HG03139 (cell line): ENCODE results near the gene RNF146.
"Not testable (repeated sequence)": the region's sequence is repeated elsewhere in the genome, so short reads cannot be mapped to it uniquely, and the experiment has no call there.

Experiments
- ATAC-seq: cut with Tn5 transposase; IDR thresholded peaks from one replicate; pipeline ENCODE4 v1.9.1; 2021; ENCODE audit not compliant: unreplicated experiment

RNF146 gene

DNA sequence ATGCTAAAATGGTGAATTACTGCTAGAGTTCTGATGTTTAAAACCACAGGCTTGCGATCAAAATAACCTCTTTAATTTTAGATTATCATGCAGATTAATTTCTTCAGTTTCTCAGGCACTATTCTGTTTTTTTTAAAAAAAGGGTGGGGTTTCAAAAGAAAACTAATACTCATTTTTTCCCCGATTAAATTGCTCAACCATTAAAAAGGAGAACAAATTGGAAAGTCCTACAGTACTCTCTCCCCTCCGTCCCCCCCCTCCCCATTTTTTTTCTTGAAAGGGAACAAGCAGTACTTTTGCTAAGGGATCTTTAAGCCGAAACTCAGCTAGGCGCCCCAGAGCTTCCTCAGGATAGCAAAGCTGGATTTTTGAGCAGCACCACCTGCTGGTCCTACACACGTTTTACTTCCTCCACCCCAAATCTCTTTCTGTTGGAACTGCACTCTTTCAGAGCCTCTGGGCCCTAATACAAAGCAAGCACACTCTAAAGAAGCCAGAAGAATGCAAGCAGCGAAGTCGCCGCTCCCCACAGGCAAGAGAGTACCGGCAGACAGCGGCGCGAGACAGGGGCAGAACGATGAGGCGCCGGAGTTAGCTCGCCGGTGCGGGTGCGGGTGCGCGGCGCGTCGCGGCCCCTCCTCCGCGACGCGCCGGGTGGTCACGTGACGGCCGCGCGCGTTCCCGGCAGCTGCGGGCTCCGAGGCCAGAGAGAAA lies at the start of gene RNF146:
Gene RNF146, plus strand, starts transcription at position 687 of the 714 bp plus-strand sequence. CDS start 13,475 bp downstream, outside the sequence.
- peak; percentile 74 for ATAC-seq

DNA sequence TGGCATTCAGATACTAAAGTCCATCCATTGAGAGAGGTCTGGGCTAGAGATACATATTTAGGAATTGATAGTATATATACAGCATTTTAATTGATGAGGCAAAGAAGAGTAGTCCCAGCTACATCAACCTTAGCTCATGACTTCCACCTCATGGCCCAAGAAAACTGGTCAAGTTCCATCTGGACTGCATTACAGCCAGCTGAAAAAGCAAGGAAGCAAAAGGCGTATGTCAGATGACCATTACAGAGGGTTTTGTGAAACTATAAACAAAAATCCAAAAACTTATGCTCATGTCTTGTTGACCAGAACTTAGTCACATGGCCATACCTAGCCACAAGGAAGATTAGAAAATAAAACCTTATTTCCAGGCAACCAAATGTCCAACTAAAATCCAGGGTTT lies 46.8 kb upstream of the RNF146 start:
- ATAC-seq, result no peak

DNA sequence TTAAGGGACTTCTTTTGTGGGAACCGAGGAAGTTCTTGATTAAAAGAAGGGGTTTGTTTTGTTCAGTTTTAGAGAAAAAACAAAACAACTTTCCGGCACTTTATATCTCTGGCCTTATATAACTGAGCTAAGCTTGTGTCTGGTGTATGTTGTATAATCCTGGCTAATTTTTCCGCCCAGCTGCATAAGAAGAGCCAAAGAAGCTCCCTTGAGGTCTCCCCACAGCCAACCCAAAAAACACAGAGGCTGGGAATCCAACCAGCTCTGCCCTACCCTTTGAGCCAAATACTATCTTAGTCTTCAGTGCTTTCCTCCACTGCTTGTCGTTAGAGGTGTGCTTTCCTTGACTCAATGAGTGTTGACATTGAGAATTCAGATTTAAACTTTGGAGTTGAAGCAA lies 45.5 kb upstream of the RNF146 start:
- ATAC-seq, result no peak

DNA sequence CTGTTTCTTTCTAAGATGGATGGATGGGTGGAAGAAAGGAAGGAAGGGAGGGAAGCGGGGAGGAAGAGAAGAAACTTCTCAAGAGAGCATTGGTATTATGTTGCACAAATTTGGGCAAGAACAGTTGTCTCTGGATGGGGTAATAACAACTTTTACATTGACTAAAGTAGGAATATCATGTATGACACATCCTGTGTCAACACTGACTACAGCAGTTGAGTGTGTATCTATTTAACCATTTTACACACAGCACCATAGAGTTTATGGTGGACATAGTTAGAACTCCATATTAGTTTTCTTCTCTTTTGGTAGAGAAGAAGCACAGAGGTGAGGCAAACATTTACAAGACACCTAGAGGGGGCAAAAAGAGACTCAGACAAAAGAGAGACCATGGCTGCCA lies 44.2 kb upstream of the RNF146 start:
- no peak for ATAC-seq

- ATAC-seq, result no peak
These were observed 41.2 kb upstream of the RNF146 start for GRCh38 chr6:127225497-127225896.

DNA sequence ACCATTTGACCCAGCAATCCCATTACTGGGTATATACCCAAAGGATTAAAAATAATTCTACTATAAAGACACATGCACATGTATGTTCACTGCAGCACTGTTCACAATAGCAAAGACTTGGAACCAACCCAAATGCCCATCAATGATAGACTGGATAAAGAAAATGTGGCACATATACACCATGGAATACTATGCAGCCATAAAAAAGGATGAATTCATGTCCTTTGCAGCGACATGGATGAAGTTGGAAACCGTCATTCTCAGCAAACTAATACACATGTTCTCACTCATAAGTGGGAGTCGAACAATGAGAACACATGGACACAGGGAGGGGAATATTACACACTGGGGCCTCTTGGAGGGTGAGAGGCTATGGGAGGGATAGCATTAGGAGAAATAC lies 32.8 kb upstream of the RNF146 start:
- ATAC-seq, result not testable (repeated sequence)

DNA sequence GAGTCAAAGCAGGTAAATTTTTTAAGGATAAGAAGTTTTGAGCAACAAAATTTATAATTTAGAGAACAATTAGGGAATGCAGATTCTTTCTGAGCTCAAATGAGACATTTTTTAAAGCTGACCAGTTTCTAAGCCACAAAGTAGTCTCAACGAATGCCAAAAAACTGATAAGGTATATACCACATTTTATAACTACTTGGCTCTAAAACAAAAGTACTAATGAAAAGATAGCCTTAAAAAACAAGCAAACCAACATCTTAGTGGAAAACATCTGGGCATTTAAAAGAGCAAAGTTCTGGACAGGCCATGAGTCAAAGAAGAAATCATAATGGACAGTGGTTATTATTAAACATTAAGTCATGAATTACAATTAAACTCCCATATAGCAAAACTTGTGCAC lies 23.2 kb upstream of the RNF146 start:
- no peak for ATAC-seq

- ATAC-seq, result no peak
These were observed 19.3 kb upstream of the RNF146 start for GRCh38 chr6:127247114-127248096.

DNA sequence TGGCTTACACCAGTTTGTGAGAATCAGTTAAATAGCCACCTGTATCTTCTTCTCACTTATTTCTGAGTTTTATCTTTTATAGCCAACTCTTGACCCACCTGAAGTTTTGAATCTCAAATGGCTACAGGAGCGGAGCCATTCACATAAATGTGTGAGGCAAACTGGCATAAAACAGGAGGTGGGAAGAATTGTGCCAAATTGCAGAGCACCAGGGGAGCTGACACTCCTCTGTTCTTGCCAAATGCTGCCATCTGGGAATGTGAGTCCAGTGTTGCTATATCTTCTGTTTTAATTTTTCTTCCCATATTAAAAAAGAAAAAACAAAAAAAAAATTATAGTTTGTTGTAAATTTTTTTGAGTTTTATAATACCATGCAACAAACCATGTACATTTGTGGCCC lies 17.0 kb upstream of the RNF146 start:
- no peak for ATAC-seq

GRCh38 chr6:127255286-127255685 lies 11.4 kb upstream of the RNF146 start:
- ATAC-seq, result no peak

GRCh38 chr6:127262896-127263295 lies 3.8 kb upstream of the RNF146 start:
- ATAC-seq, result no peak

GRCh38 chr6:127263481-127263880 lies 3.2 kb upstream of the RNF146 start:
- ATAC-seq, result no peak

DNA sequence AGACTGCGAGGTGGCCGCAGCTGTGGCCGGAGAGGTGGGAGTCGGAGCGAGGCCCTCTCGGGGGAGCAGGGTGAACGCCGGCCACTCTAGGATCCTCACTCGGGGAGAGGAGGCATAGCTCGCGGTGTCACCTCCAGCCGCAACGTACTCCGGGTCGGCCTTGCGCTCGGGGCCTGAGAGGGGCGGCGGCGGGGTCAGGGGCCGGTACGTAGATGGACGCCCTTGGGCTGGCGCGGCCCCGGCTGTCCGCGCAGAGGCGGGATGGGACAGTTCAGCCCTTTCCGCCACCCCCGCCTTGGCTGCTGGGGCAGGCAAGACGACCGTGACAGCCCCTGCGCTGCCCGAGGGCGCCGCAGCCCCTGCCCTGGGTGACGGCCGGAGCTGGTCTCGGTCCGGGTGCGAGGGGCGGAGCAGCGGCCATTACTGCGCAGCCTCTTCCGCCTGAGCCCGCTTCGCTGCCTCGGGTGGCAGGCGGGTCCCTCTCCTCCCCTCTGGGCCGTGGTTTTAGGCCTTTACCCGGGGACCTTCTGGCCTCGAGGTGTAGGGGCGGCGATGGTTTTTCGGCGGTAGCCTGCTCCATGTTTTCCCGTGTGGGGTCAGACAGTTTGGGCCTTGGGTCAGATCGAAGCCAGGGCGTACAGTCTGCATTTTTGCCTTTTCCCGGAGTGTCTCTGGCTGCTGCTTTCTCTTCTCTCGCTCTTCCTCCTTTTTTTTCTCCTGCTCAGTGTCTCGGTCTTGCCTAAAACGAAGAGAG lies 405 bp downstream of the RNF146 start:
- peak; percentile 70 for ATAC-seq

DNA sequence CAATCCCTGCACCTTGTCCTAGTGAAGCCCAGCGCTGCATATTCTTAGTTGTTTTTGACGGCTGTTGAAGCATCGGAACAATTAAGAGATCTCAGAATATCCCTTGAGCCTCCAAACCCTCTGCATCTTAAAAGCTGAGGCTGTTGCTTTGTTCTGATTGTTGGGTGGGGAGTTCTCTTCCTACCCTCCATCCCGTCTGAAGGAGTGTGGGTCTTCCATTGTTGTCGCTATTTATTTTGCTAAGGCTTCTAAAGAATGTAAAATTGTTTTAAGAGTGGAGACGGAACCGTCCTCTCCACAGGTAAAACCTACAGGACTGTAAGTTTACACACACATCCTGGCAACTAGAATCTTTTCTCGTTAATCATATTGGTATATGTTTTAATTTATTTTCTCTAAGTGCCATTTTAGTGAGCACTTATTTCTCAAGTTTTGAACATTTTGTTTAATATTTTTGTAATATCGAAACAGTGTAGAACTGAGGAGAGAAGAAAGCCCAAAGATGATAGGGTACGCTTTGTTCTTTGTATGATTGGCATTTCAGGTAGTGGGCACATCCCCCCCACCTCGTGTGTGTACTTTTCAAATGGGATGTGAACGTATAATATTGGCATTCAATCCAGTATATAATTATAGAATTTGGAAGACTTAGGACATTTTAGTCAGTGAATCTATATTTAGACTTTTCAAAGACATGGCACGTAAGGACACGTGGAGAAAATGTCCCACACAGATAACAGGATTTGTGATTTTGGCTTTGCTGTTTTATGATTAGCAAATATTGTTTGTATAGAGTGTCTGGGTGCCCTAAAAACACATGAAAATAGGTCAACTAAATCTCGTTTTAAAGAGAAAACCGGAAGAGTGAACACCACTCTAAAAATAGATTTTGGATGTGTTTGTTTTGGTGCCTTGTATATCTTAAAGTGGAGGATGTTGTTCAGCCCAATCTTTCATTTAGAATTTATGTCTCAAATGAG lies 1.3 kb downstream of the RNF146 start:
- ATAC-seq, result no peak

DNA sequence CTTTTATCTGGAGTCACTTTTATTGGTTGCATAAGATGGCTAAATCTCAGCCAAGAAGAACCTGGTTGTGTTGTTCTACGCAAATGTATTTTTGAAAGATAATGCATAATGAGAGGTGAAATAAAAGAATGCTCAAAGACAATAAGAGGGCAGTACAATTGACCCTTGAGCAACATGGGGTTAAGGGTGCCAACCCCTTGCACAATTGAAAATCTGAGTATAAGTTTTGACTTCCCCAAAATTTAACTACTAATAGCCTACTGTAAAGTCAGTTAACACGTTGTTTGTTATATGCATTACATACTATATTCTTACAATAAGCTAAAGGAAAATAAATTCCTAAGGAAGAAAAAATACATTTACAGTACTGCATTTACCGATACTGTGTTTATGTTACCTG lies 5.9 kb downstream of the RNF146 start:
- ATAC-seq, result no peak

- ATAC-seq, result no peak
These were observed 6.8 kb downstream of the RNF146 start for GRCh38 chr6:127273499-127273898.

DNA sequence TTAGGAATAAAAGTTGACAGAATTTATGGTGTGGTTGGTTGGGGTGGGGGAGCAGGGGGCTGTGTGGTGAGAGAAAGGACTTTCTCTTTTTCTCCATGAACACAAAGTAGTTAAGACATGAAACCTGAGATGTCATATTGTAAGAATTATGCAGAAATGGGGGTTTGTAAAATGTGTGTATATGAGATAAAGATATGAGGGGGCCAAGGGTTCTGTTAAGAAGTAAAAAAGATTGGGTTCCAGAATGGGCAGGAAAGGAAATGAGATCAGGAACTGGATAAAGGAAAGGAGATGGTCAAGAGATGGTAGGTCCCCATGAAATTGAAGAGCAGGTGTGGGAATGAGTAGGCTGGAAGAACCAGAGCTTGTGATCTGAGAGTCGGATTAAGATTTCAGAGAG lies 9.7 kb downstream of the RNF146 start:
- no peak for ATAC-seq

- no peak for ATAC-seq
These were observed 11.5 kb downstream of the RNF146 start for GRCh38 chr6:127277878-127278843.

DNA sequence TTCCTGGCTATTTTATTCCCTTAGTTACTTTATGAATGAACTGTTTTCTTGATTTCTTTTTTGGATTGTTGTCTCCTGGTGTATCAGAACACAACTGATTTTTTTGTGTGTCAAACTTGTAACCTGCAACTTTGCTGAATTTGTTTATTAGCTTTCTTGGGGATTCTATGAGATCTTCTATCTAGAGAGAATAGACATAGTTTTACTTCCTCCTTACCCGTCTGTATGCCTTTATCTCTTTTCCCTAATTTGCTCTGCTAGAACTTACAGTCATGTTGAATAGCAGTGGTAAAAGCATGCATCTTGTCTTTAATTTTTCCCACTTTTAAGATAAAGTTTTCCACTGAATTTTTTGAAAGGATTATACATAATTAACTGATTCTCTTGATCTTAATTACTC lies 13.2 kb downstream of the RNF146 start:
- ATAC-seq, result no peak
